HG03108 (cell line): ENCODE data around the gene NACC1.

Source experiments
- ATAC-seq: cut with Tn5 transposase; IDR thresholded peaks from one replicate; pipeline ENCODE4 v1.9.1; 2021; ENCODE audit warnings: moderate library complexity; ENCODE audit not compliant: unreplicated experiment

The NACC1 gene

DNA sequence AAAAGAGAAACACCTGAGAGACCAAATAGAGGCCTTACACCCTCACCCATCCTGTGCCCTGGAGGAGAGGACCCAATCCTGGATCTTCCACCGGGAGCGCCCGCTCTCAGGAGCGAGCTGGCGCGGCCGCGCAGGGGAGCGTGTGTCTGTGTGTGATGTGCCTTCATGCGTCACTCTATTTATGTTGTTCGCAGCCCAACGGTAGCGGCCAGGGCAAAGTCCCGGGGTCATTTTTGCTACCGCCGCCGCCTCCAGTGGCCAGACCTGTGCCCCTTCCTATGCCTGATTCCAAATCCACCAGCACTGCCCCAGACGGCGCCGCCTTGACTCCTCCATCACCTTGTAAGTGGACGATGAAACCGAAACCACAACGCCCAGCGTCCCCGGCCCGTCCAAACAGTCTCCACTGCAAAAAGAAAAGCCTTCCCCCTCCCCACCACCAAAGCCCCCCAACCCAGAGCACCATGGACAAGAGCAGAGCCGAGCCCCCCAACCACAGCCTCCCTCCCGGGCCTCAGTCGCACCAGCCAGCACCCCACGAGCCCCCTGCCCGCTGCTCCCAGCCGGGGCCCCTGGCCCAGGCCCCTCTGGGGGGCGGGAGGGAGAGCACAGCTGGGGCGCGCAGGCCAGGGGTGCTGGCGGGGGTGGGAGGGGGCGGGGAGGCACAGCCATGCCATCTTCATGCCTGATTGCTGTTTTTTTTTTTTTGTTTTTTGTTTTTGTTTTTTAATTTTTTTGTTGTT lies 30.1 kb upstream of the NACC1 start:
- ATAC-seq, result no peak

DNA sequence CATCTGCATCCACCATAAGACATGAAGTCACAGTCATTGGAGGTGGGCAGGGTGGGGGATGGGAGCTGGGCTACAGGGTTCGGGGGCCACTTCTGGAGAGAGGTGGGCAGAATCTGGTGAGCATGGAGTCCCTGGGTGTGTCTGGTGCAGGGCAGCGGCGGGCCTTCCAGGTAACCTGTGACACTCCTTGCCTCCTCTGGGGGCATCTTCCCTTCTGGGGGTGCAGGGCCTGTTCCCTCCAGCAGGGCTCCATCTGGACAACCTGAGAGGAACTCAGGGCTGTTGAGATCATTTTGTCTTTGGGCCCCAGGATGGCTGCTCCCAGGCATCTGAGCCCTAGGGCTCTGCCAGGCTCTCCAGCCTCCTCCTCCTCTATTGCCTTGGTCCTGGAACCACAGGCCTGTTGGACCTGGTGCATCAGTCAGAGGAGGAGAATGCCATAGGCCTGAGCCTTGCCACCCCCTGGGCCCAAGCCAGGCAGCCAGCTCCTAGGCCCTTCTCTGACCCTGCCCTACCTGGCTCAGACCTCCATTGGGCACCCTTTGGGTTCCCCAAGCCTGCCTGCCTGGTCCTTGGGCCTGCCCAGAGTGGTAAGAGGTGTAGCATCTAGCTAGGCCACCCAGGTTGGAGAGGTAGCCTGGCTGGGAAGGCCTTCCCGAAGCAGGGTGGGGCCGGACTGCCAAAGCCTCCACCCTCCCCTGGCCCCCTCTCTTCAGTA lies 28.8 kb upstream of the NACC1 start:
- no peak for ATAC-seq

GRCh38 chr19:13089857-13090507 lies 28.1 kb upstream of the NACC1 start:
- ATAC-seq, result no peak

- ATAC-seq, result no peak
These were observed 27.4 kb upstream of the NACC1 start for GRCh38 chr19:13090511-13091231.

- no peak for ATAC-seq
These were observed 26.5 kb upstream of the NACC1 start for GRCh38 chr19:13091400-13092157.

DNA sequence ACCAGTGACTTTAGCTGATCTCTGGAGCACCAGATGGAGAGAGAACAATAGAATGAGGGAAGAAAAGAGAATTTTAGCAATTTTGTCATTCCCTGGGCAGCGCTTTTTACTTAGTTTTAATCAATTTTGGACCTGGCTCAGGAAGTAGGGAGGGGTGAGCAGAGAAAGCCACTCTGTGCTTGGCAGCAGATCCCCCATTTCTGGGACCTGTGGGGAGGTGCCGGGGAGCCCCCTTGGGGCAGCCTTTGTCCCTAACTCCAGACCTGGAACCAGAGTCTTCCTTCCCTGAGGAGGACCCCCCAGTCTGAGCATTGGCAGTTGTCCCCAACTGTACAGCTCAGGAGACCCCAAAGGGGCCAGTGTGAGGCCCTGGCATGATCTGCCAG lies 25.9 kb upstream of the NACC1 start:
- no peak for ATAC-seq

DNA sequence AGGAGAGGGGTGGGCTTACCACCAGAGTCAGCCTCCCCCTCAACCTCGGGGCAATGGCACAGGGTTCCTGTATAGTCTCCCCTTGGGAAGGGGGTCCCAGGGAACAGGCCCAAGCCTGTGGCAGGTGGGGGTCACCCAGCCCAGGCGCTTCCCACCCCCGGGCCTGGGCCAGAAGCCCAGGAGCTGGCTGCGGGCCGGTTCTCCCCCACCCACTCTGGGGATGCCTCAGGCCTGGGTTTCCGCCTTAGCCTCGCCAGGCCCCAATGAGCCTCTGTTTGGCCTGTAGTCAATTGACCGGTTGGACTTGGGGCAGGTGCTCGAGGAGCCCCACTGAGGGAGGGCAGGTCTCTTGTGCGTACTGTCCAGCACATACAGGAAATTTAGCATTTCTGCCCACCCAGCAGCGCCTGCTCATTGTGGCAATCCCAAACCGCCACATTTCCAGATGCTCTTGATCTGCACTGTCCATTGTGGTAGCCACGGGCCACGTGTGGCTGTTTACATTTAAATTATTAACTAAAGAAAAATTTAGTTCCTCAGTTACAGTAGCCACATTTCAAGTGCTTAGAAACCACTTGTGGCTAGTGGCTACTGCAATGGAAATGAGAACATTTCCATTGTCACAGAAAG lies 25.3 kb upstream of the NACC1 start:
- no peak for ATAC-seq

DNA sequence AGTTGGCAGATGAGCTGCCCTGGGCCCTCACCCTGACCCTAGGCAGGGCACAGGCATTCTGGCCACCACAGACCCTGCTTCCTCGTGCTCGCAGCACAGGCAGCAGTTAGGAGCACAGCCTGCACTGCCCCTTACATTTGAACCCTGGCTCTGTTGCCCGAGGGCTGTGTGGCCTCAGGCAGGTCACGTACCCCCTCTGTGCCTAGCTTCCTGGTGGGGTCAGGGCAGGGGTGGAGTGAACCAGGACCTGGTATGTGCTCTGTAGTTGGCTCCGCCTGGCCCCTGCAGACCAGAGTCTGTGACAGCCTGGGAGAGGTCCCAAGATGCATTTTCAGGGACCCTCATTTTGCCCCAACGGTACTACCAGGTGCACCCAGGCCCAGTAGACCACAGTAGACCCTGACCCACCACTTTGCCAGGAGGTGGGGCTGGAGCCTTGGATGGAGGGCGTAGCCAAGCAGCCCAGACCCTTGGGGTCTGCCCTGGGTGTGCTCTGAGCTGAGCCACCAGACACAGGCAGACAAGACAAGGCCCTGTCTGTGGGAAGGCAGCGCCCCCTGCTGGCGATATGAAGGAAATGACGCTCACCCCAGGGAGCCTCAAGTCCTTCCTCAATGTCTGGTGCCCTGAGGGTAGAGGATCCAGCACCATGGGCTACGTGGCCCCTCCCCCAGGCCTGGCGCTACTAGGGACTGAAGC lies 24.5 kb upstream of the NACC1 start:
- no peak for ATAC-seq

- ATAC-seq, result no peak
These were observed 24.0 kb upstream of the NACC1 start for GRCh38 chr19:13094106-13094504.

DNA sequence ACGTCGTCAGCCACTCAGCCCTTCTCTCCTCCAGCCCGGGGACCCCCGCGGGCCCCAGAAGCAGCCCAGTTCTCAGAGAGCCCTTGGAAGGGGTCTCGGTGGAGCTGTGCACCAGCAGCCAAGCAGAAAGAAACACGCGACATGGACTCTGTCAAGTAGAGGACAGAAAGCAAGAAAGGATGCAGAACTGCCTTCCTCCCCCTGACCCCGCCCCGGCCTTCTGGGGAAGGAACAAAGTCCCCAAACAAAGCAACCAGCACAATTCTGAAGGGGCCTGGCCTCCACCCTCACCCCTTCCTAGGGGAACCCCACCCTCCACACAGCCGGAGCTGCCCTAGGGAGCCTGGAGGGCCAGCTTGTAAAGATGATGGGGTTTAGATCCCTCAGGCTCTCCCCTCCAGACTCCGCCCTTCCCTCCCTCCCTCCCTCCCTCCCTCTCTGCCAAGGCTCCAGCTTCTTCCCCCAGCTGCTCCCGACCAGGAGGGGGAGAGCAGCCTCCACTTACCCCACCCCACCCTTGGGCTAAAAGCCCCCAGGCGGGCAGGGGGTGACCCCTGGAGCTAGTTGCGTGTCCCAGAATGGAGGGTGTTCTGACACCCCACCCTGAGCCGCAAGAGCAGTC lies 23.2 kb upstream of the NACC1 start:
- ATAC-seq, result no peak

DNA sequence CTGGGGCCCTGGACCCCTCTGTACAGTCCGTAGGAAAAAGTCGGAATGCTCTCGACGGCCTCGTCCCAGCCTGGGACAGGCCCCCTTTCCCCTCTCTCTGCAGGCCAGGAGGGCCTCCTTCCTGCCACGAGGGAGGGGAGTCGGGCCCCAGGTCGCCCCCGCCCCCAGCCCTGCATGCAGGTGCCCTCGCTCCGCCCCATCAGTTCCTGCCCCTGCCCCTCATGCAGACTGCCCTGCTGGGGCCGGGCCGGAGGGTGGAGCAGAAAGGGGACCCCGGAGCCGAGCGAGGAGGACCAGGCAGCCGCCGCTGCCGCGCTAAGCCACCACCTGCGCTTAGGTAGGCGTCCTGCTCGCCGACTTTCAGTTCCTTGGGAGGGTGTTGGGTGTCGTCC lies 22.7 kb upstream of the NACC1 start:
- ATAC-seq, result no peak

DNA sequence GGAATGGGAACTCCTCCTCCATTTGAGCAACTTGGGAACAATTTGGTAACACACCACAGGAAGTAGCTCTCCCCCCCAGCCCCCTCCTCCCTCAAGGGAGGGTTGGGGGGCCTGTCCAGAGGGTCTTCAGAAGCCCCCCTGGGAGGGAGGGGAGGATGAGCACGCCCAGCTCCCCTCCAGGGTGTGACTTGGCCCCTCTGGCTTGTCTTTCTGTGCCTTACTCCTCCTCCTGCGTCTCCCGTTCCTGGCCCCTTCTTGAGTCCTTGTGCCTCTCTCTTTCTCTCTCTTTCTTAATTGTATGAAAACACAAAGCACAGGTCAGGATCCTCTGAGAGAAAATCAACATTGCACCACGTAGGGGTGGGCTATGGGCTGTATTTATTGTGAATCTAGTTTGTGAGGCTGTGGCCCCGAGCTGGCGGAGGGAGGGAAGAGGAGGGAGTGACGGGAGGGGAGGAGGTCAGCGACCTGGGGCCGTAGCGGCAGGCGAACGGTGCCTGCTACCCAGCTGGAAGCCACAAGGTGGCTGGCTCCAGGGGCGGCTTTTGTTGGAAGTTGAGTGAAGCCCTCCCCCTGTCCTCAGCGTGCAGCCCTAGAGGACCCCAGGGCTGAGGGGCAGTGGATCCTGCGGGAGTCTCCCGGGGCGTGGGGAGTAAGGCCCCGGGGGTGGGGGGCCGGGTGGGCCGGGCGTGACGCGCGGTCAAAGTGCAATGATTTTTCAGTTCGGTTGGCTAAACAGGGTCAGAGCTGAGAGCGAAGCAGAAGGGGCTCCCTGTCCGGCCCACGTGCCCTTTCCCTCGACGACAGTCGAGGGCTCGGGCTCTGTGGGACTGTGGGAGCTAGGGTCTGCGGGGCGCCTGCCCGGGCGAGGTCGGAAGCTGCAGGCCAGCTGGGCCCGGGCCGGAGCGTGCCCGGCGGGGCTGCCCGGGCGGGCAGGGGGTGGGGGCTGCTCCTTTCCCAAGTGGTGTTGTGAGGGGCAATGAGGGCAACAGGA lies 21.8 kb upstream of the NACC1 start:
- no peak for ATAC-seq

- ATAC-seq, result no peak
These were observed 21.0 kb upstream of the NACC1 start for GRCh38 chr19:13097033-13097462.

- no peak for ATAC-seq
These were observed 20.4 kb upstream of the NACC1 start for GRCh38 chr19:13097463-13098258.

DNA sequence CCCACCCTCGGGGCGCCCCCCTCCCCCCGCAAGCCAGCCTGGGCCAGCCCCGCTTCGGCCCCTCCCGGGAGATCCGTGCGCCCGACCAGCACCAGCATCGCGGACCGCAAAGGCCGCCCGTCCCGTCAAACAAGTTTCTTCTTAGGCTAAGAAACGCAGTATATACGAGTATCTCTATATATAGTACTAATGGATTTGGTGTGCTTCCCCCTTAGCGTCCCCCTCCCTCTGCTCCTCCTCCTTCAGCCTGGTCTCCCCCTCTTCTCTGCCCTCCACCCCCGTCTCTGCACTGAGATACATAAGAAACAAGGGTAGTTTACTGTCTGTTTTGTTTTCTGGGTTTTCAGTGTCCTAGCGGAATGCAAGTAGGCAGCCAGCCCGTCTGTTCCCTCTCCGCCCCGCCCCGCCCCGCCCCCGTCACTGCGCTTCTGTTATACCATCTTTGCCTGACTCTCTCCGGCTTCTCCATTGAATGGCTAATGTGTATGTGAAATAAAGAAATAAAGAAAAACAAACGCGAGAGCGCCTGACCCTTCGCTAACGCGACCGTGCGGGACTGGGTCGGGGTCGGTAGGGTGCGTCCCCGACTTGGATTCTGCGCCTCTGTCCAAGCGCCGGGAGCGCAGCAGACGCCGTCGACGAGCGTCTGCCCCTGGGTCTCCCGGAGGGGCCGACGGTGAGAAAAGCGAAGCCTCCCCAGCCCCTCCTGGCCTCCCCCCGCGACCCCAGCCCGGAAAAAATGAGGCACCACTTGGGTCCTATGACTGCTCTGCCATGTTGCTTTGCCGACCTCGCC lies 19.6 kb upstream of the NACC1 start:
- ATAC-seq, result no peak
